Spinal cord (tissue), 10 donors: ENCODE results near the gene MRAP. TPM values are rescaled to one million over a fixed set of nuclear protein-coding genes. Genes with fewer than 3 reads are reported as not detected.

Source experiments
- DNase-seq, 6 donors: peaks; one replicate each; pipeline versions ENCODE4 v3.0.0 to v3.0.0-alpha.2; 2013 to 2015; ENCODE audit warnings: low spot score in 6 of 6, low read depth in 4 of 6
- H3K27ac ChIP-seq: one replicate; pipeline ENCODE4 v1.5.1; 2013; ENCODE audit warnings: low read depth, low read length, control low read depth
- H3K27me3 ChIP-seq: one replicate; pipeline ENCODE4 v1.6.1; 2013; ENCODE audit warnings: low read length; ENCODE audit not compliant: control insufficient read depth, insufficient read depth
- H3K36me3 ChIP-seq: one replicate; pipeline ENCODE4 v1.6.1; 2013; ENCODE audit warnings: low read length; ENCODE audit not compliant: control insufficient read depth, insufficient read depth
- H3K4me1 ChIP-seq: one replicate; pipeline ENCODE4 v1.6.1; 2013; ENCODE audit warnings: low read length; ENCODE audit not compliant: control insufficient read depth, insufficient read depth
- H3K4me3 ChIP-seq: one replicate; pipeline ENCODE4 v1.5.1; 2013; ENCODE audit warnings: low read depth, low read length, control low read depth
- H3K9me3 ChIP-seq: one replicate; pipeline ENCODE4 v1.6.1; 2013; ENCODE audit warnings: low read length; ENCODE audit not compliant: control insufficient read depth, insufficient read depth
- WGBS: methylation state at CpG from one replicate; pipeline ENCODE4 v1.1.5; 2013; ENCODE audit warnings: missing lambda C conversion rate; ENCODE audit not compliant: insufficient coverage; 5-methylcytosine and 5-hydroxymethylcytosine counted together
- polyA plus RNA-seq, 2 donors: library from polyadenylated mRNA; unstranded; fragments of 120-200 nt; gene quantifications; one replicate each; pipeline ENCODE4 v1.2.1, GENCODE V29; 2013; ENCODE audit not compliant: insufficient read length in 2 of 2
- total RNA-seq, 2 donors: library from RNA; depleted of rRNA in 1 of 2; stranded (reverse); fragments of 120-200 nt in 1 of 2; fragments of >200 nt in 1 of 2; gene quantifications; one replicate each; pipeline versions ENCODE4 v1.2.3 to v1.2.4, GENCODE V29; 2013 to 2014
- donor health status: healthy.

The MRAP gene
- total and polyA plus RNA-seq, 4 donors = 1.4 to 2.3 TPM; not detected in 2

DNA sequence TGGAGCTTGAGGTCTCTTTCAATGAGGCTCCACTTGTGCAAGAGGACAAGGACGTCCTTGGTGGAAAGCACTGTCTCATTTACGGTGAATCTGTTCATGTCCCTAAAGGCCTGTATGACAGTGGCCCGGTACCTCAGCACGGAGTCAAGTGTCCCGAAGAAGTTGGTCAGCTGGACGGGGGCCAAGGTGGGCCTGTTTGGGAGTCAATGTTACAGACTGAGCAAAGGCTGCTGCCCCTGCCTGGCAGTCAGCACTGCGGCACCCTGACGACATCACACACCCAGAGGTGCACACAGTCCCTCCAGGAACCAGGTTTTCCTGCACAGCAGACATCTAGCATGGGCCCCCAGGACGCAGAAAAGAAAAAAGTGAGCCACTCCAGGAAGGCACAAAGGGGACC, 19.1 kb downstream of the MRAP start:
- Histone ChIP-seq H3K27me3 (no peaks in the 10 kb centered on the region), H3K4me3 (no peak overlapping the region), H3K36me3 (peaks cover 79% of the 10 kb centered on the region), H3K4me1 (peaks cover 13% of the 10 kb centered on the region), H3K27ac (no peak overlapping the region), H3K9me3 (no peaks in the 10 kb centered on the region)
- DNase-seq = no peak
- 90% methylated on average over 9 of the region's 9 CpGs for WGBS

DNA sequence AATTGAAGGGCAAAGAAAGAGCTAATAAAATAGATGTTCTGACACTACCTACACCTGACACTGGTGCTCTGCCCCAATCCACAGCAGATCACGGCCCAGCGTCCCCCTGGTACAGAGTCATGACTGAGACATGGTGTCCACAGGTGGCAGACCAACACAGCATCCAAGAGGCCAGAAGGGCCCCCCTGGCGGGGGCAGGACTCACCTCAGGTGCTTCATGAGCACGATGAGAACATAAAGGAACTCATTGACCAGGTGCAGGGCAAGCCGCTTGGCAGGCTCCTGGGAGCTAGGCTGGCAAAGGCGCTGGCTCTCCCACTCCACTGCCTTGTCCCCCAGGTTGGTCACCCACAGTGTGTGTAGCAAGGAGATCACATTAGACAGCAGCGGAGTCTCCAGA, 20.4 kb downstream of the MRAP start:
- H3K27ac ChIP-seq = no peak overlapping the region
- peaks cover 90% of the 10 kb centered on the region for H3K36me3 ChIP-seq
- WGBS = 98% methylated on average over 7 of the region's 7 CpGs

DNA sequence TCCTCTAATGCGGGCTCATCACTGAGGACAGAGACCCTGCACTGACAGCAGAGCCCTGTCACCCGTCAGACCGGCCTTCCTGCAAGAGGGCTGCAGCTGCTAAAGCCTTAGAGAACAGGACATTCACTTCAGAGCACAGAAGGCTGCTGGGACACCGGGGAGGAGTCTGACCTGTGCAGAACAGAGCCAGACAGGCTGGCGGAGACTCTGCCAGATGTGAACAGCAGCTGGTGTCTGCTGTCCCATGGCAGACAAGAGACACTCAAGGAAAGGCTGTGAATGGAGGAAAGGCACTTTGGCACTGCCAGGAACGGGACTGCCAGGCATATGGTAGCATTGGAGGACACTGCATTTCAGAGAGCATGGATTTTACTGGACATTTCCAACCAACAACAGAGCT, 21.4 kb downstream of the MRAP start:
- H3K4me1 ChIP-seq = peaks cover 12% of the 10 kb centered on the region
- H3K27me3 ChIP-seq = no peaks in the 10 kb centered on the region
- H3K4me3 ChIP-seq = no peak overlapping the region
- H3K9me3 ChIP-seq = no peaks in the 10 kb centered on the region
- WGBS = 61% methylated on average over 6 of the region's 6 CpGs
- no peak overlapping the region for H3K27ac ChIP-seq
- H3K36me3 ChIP-seq = peaks cover 90% of the 10 kb centered on the region
- DNase-seq = peak in 2 of 6 donors; percentile 22 to 42

More for the DNA sequence above, 20.4 kb downstream of the MRAP start:
- Histone ChIP-seq H3K4me1 (peaks cover 10% of the 10 kb centered on the region), H3K27me3 (no peaks in the 10 kb centered on the region), H3K9me3 (no peaks in the 10 kb centered on the region), H3K4me3 (no peak overlapping the region)
- no peak for DNase-seq

DNA sequence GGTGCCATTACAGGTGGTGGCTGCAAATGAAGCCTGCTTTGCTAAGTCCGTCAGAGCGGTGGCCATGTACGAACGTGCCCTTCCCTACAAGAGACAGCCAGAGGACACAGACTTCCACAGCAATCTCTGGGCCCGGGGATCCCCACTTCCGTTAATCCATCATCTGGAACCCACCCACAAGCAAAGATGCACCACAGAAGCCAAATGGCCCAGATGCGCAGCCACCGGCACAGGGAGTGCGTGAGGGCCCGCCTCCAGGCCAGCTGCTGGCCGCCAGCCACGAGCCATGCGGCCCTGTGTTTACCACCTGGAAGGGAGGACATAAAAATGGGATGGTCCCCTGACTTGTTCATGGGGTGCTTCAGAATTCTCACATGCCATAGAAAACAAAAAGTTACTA, 22.1 kb downstream of the MRAP start:
- H3K9me3 ChIP-seq = no peaks in the 10 kb centered on the region
- no peak overlapping the region for H3K4me3 ChIP-seq
- no peaks in the 10 kb centered on the region for H3K27me3 ChIP-seq
- H3K36me3 ChIP-seq = peaks cover 85% of the 10 kb centered on the region
- no peak for DNase-seq
- H3K27ac ChIP-seq = no peak overlapping the region
- WGBS = 88% methylated on average over 7 of the region's 13 CpGs
- peaks cover 16% of the 10 kb centered on the region for H3K4me1 ChIP-seq

DNA sequence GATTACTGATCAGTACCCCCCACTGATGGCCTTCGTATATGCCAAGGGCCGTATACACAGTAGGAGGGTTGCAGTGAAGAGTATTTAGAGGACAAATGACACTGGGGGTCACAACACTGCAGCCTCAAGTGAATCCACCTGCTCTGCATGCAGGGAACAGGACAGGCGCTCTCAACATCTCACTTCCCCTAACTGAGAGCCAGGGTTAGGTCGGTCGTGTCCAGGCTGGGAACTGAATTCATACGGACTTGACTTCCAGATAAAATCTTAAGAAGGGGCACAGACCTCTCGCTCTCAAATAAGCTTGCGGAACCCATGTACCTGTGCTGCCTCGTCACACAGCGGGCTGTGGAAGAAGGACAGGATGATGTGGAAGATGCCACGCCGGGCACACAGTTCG, 22.8 kb downstream of the MRAP start:
- H3K36me3 ChIP-seq = peaks cover 77% of the 10 kb centered on the region
- H3K9me3 ChIP-seq = no peaks in the 10 kb centered on the region
- DNase-seq = no peak
- WGBS = 94% methylated on average over 8 of the region's 13 CpGs
- no peaks in the 10 kb centered on the region for H3K27me3 ChIP-seq
- no peak overlapping the region for H3K4me3 ChIP-seq
- no peak overlapping the region for H3K27ac ChIP-seq
- H3K4me1 ChIP-seq = peaks cover 17% of the 10 kb centered on the region

DNA sequence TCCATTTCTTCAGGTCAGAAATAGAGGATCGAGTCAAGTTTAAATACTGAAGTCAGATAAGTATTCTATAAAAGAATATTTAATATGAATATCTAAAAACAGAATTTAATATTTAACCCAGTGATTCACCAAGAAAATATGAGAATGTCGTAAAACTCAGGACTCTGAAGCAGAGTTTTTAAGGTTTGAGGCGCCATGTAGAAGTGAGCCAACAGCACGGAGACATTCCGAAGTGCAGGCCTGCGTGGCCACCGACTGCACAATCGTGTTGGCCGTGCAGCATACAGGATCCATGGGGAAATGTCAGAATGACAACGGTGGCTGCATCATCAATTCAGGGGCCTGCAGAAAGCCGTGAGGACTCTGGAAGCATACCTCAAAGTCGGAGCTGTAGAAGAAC, 23.4 kb downstream of the MRAP start:
- no peak for DNase-seq
- Histone ChIP-seq H3K4me1 (peaks cover 17% of the 10 kb centered on the region), H3K27me3 (no peaks in the 10 kb centered on the region), H3K36me3 (peaks cover 71% of the 10 kb centered on the region), H3K27ac (no peak overlapping the region), H3K4me3 (no peak overlapping the region), H3K9me3 (no peaks in the 10 kb centered on the region)
- 92% methylated on average over 11 of the region's 12 CpGs for WGBS

DNA sequence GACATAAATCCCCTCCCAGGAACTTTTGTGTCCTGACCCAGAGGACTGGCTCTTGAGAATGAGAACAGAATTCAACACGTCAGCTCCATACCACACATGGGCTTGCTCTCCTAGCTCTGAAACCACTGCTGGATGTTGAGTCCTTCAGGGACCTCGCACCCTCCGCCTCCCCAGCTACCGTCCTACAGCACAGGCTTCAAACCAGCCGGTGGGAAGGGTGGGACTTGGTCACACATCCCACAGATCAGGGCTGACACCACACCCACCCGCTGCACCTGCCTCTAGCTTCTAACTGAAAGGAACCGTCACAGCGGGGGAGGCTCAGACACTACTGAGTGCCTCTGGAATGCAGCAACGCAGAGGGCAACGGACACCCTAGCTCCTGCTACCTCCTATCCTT, 24.0 kb downstream of the MRAP start:
- no peak overlapping the region for H3K27ac ChIP-seq
- peaks cover 17% of the 10 kb centered on the region for H3K4me1 ChIP-seq
- peaks cover 65% of the 10 kb centered on the region for H3K36me3 ChIP-seq
- H3K27me3 ChIP-seq = no peaks in the 10 kb centered on the region
- no peaks in the 10 kb centered on the region for H3K9me3 ChIP-seq
- 92% methylated on average over 10 of the region's 10 CpGs for WGBS
- no peak for DNase-seq
- no peak overlapping the region for H3K4me3 ChIP-seq

DNA sequence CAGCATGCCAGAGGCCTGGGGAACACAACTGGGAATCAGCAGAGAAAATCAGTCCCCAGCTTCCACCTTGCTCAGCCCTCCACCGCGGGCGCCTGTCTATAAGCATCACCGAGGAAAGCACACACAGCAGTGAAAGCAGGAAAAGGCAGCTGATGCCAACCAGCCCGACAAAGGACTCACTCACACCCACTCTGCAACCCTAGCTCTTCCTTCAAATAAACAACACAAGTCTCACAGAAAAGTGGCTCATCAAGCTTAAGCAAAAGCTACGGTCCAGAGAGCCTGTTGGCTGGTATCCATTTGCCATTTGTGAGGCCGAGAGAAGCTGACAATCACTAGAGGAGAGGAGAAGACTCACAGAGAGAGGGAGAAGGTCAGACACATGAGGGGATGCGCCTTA, 27.1 kb downstream of the MRAP start:
- peak in 2 of 6 donors; percentile 69 to 78 for DNase-seq
- Histone ChIP-seq H3K9me3 (no peaks in the 10 kb centered on the region), H3K27me3 (no peaks in the 10 kb centered on the region), H3K27ac (peak overlapping the region; percentile 12), H3K4me1 (peaks cover 9% of the 10 kb centered on the region), H3K36me3 (peaks cover 43% of the 10 kb centered on the region), H3K4me3 (no peak overlapping the region)
- 47% methylated on average over 3 of the region's 8 CpGs for WGBS

DNA sequence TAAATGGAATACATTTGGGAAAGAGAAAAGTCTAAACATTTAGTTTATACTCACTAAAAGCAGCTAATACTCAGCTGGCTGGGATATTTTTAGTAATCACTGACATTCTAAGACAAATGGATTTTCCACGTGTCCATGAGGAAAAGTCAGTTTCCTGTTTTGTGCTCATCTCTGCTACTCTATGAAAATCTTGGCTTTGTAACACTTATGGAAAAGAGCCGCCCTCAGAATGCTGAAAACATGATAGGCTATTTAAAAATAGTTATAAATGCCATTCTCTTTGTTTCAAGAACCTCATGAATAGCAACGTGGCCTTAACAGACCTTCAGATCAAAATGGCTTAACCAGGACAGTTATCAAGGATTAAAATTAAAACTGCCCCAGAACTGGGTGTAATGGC, 29.9 kb downstream of the MRAP start:
- H3K4me1 ChIP-seq = peaks cover 18% of the 10 kb centered on the region
- peaks cover 21% of the 10 kb centered on the region for H3K36me3 ChIP-seq

DNA sequence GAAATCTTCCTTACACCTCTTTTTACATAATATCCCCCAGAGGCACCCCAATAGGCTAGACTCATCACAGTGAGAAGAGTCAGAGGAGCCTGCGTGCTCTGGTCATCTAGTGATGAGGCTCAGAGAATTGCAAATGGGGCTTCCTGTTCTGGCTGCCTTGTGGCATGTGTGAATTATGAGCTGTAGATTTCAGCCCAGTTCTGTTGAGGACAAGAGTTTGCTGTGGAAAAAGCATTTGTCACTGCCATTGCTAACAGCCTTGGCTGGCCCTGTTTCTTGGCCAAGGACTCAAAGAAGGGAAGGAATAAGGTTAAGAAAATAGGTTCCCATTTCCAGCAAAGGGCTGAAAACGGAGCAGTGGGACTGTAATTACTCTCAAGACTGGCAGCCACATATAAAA, 30.7 kb downstream of the MRAP start:
- no peaks in the 10 kb centered on the region for H3K9me3 ChIP-seq
- peak overlapping the region; percentile 44 for H3K27ac ChIP-seq
- H3K4me1 ChIP-seq = peaks cover 25% of the 10 kb centered on the region
- peak in 3 of 6 donors; percentile 62 to 79 (median 67) for DNase-seq
- no peaks in the 10 kb centered on the region for H3K27me3 ChIP-seq
- H3K4me3 ChIP-seq = no peak overlapping the region
- WGBS = 54% methylated on average over 1 of the region's 2 CpGs
- peaks cover 21% of the 10 kb centered on the region for H3K36me3 ChIP-seq

More for the DNA sequence above, 29.9 kb downstream of the MRAP start:
- H3K27ac ChIP-seq = peak overlapping the region; percentile 44
- no peaks in the 10 kb centered on the region for H3K27me3 ChIP-seq
- no peaks in the 10 kb centered on the region for H3K9me3 ChIP-seq
- WGBS = no CpG with 5 or more reads among the region's 3 CpGs
- no peak overlapping the region for H3K4me3 ChIP-seq
- DNase-seq = no peak
